ENCODE results near the gene KDM4D. TPM values are rescaled to one million over a fixed set of nuclear protein-coding genes. Genes with fewer than 3 reads are reported as not detected.

Gene KDM4D
- total and polyA plus RNA-seq, 9 of the 15 experiments (the other 6 are each of a cell fraction or from before 2014, with no cell fraction given): 0.34 to 1.1 (median 0.50) TPM

- TF ChIP-seq CEBPG (CRISPR knock-in tag; IDR thresholded peaks at IDR 0.05) (no peak), CEBPG (tag; conservative IDR thresholded peaks at IDR 0.05 in 1 of 2, IDR thresholded peaks at IDR 0.05 in 1 of 2) (peak in 1 of 2 experiments; percentile 47; a peak in 1 of 4 replicates), ZNF174 (CRISPR knock-in tag; IDR thresholded peaks at IDR 0.05) (no peak), ZKSCAN8 (CRISPR knock-in tag; IDR thresholded peaks at IDR 0.05) (no peak), SRSF3 (IDR thresholded peaks at IDR 0.05; ENCODE audit: insufficient read depth, low read length) (no peak), EGR1 (conservative IDR thresholded peaks at IDR 0.05) (no peak), MCM5 (IDR thresholded peaks at IDR 0.05; ENCODE audit: low read depth) (no peak), XRCC3 (IDR thresholded peaks at IDR 0.05) (no peak)
Measured at GRCh38 chr11:94968334-94968958, 5.1 kb upstream of the KDM4D start (continued).

DNA sequence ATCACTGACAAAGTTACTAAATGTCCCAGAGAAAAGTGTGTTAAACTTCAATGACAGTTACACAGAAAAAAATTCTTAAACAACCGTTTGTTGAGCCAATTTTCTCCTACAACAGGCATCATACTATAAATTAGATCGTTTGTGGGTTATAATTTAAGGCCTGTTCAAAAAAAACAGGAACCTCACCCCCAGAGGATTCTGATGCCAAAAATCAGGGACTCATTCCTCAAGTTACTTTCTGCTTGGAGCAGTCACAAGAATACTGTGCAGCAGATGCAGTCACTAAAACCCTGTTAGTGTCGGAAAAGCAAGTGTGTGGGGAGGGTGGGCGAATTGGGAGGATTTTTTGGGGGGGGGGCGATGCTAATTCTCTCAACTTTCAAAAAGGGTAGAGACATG, 810 bp upstream of the KDM4D start:
- DNase-seq (ENCODE audit: extremely low read depth in 1 of 4, low spot score in 3 of 4) (no peak), ATAC-seq (no peak), FAIRE-seq (no peak)
- H3K79me2 ChIP-seq (ENCODE audit: control insufficient read depth, insufficient read depth, low read length): peaks cover 19% of the 10 kb centered on the region
- CTCF ChIA-PET (ENCODE audit: low intra/inter-chr PET ratio): no interaction called here
- in situ Hi-C loops (cut with MboI): no loop called here
- TF ChIP-seq HNRNPL (IDR thresholded peaks at IDR 0.05; ENCODE audit: low read depth, low read length) (no peak), GTF2A2 (tag; IDR thresholded peaks at IDR 0.05) (no peak), ZNF143 (CRISPR knock-in tag; IDR thresholded peaks at IDR 0.05) (no peak), ZNF232 (CRISPR knock-in tag; IDR thresholded peaks at IDR 0.05) (no peak), ZC3H11A (IDR thresholded peaks at IDR 0.05; ENCODE audit: low read depth, low read length) (no peak), ZNF280B (CRISPR knock-in tag; IDR thresholded peaks at IDR 0.05) (no peak), ELF4 (CRISPR knock-in tag; IDR thresholded peaks at IDR 0.05) (no peak), ZBTB43 (CRISPR knock-in tag; IDR thresholded peaks at IDR 0.05) (no peak), CAMTA2 (CRISPR knock-in tag; conservative IDR thresholded peaks at IDR 0.05) (no peak)
- no peaks in the 10 kb centered on the region for H3K9me1 ChIP-seq (ENCODE audit: control insufficient read depth, insufficient read depth, low read length)
- H4K20me1 ChIP-seq (replicated peaks; ENCODE audit: control insufficient read depth, insufficient read depth, low read length): no peaks in the 10 kb centered on the region
- peak overlapping the region; percentile 91 to 99 for H3K9ac ChIP-seq (ENCODE audit: insufficient read depth in 1 of 2, low read depth in 2 of 2, low read length in 2 of 2)
- WGBS (ENCODE audit: insufficient coverage, low coverage, missing lambda C conversion rate): 3% methylated on average over 5 of the region's 5 CpGs
- H2AFZ ChIP-seq (ENCODE audit: low read depth, low read length): no peak overlapping the region
- H3K27ac ChIP-seq (ENCODE audit: extremely low read depth, low read depth, low read length): peak overlapping the region; percentile 83
- no TSS peak for BruUV-seq (replicated peaks)
- H3K4me2 ChIP-seq (ENCODE audit: insufficient read depth, low read length): peak overlapping the region; percentile 95
- H3K4me3 ChIP-seq: peak overlapping the region; percentile 86
- H3K36me3 ChIP-seq (ENCODE audit: control insufficient read depth, insufficient read depth, low read length): peaks cover 47% of the 10 kb centered on the region
- intact Hi-C loops (cut with micrococcal nuclease): loop anchor here (5.0 to 10.0 kb wide), 3 partner anchors 58 to 175 kb away; partner anchors contain the start of gene SRSF8
- POLR2A ChIA-PET: interaction anchor here (1.2 to 1.6 kb wide), 6 partner anchors 8 to 172 kb away, joined by 3 to 18 read pairs (median 3); no protein-coding TSS in a partner anchor
- H3K4me1 ChIP-seq (replicated peaks in 1 of 2; ENCODE audit: control insufficient read depth in 2 of 2, insufficient read depth in 2 of 2, low read length in 2 of 2): peaks cover 0 to 8% of the 10 kb centered on the region in 2 experiments; a peak in 2 of 5 replicates
- H3K9me3 ChIP-seq (replicated peaks; ENCODE audit: control insufficient read depth, insufficient read depth, low read depth, low read length): no peaks in the 10 kb centered on the region
- H3K27me3 ChIP-seq (ENCODE audit: control insufficient read depth in 2 of 2, insufficient read depth in 2 of 2, low read length in 2 of 2): no peaks in the 10 kb centered on the region

Measured in K562 (cell line).